22Rv1 (cell line): ENCODE measurements around the gene ASF1B.

Source experiments
- H3K27ac ChIP-seq: fragments of 450-650 bp; 2 replicates; pipeline ENCODE4 v1.5.1; 2017
- ZFX ChIP-seq: fragments of 450-650 bp; IDR thresholded peaks from 2 replicates; pipeline ENCODE4 v1.6.1; 2017; ENCODE audit warnings: antibody characterized with exemption, borderline replicate concordance
- TF ChIP-seq, protein P1 (sequence below): fragments of 450-650 bp; IDR thresholded peaks from 2 replicates; pipeline ENCODE4 v1.5.1; 2017; ENCODE audit warnings: mild to moderate bottlenecking

ASF1B gene

DNA sequence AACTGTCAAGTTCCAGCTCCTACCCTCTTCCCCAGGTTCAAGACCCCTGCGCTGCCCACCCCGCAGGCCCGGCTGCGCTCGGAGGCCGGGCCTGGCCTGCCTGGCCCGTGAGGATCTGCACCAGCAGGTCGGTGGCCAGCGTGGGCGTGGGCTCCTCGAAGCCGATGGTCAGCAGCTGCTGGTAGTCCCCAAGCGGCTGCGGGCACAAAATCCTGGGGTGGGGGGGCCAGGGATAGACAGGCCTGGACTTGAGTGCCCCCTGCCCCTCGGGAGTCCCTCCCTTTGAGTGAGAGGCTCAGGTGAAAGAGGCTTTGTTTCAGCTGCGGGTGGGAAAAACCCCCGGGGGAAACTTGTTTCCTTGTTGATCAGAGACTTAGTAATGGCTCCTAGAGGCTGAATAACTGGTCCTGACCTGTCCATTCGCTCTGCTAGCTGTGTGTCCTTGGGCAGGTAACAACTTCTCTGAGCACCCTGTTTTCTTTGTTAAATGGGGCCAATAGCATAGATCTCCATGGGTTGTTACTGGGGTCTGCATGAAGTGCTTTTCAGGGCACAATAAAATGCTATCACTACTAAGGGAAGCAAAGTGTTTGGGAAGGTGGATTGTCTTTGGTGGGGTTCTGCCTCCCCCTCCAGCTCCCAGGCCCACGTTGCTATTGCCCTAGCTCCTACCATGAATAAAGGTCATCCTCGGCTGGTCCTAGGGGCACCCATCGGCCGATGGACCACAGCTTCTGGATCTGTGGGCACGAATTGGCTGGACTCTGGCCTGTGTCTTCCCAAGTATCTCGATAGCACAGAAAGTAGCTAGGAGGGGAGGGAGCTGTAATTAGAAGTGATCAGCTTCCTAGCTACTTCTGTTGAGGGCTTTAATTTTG is 54.4 kb downstream of the ASF1B start:
- H3K27ac ChIP-seq = peak overlapping the region; percentile 83
- no peak for TF ChIP-seq ZFX
- TF ChIP-seq, protein P1, sequence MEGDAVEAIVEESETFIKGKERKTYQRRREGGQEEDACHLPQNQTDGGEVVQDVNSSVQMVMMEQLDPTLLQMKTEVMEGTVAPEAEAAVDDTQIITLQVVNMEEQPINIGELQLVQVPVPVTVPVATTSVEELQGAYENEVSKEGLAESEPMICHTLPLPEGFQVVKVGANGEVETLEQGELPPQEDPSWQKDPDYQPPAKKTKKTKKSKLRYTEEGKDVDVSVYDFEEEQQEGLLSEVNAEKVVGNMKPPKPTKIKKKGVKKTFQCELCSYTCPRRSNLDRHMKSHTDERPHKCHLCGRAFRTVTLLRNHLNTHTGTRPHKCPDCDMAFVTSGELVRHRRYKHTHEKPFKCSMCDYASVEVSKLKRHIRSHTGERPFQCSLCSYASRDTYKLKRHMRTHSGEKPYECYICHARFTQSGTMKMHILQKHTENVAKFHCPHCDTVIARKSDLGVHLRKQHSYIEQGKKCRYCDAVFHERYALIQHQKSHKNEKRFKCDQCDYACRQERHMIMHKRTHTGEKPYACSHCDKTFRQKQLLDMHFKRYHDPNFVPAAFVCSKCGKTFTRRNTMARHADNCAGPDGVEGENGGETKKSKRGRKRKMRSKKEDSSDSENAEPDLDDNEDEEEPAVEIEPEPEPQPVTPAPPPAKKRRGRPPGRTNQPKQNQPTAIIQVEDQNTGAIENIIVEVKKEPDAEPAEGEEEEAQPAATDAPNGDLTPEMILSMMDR = no peak

DNA sequence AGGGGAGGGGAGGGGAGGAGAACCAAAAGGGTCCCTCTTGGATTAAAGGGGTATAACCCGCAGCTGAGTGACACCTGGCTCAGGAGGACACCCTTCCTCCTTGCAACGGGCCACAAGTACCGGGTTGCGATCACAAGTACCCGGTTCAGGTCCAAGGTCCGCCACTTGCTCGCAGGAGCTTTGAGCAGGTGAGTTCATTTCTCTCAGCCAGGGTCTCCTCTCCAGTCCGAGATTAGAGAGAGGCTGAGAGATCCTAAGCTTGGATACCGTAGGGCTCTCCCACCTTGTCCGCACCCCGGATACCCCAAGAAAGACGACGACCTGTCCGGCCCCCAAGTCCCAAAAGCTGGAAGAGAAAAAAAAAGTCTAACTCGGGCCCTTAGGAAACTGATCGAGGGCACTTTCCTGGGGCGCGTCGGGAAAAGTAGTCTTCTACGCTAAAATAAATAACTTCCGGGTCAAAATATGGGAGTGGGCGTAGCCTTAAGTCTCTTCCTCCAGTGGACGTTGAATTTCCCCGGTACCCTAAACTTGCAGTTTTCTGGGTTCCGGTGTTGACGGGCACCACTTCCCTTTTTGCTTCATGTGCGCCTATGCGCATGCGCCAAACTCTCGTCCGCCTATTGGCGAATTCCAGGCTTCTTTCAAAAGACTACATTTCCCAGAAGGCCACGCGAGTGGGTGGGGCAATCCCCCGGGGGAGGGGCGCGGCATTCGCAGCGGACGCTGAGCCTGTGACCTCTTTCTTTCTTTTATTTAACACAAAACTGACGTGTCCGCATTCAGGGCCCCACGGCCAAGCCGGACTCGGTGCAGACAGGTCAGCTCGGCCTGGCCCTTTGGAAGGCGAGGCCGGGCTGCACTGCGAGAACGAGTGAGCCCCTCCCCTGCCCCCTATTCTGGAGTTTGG is 55.2 kb downstream of the ASF1B start:
- H3K27ac ChIP-seq = peak overlapping the region; percentile 83
- TF ChIP-seq, protein P1 = no peak
- TF ChIP-seq ZFX = no peak

DNA sequence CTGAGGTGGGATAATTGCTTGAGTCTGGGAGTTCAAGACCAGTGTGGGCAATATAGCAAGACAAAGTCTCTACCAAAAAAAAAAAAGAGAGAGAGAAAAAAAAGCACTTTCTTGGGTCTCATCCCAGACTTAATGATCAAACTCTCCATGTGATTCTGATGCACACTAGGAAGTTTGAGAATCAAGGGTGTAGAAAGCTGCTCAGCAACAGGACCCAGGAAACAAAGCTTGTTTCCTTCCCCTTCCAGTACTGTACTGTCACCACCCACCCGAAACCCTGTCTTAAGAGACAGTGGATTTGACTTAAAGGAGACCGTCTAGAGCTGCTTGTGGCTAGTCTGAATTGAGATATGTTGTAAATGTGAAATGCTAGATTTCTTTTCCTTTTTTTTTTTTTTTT is 58.0 kb downstream of the ASF1B start:
- no peak for TF ChIP-seq ZFX
- TF ChIP-seq, protein P1 = no peak
- H3K27ac ChIP-seq = no peak overlapping the region

DNA sequence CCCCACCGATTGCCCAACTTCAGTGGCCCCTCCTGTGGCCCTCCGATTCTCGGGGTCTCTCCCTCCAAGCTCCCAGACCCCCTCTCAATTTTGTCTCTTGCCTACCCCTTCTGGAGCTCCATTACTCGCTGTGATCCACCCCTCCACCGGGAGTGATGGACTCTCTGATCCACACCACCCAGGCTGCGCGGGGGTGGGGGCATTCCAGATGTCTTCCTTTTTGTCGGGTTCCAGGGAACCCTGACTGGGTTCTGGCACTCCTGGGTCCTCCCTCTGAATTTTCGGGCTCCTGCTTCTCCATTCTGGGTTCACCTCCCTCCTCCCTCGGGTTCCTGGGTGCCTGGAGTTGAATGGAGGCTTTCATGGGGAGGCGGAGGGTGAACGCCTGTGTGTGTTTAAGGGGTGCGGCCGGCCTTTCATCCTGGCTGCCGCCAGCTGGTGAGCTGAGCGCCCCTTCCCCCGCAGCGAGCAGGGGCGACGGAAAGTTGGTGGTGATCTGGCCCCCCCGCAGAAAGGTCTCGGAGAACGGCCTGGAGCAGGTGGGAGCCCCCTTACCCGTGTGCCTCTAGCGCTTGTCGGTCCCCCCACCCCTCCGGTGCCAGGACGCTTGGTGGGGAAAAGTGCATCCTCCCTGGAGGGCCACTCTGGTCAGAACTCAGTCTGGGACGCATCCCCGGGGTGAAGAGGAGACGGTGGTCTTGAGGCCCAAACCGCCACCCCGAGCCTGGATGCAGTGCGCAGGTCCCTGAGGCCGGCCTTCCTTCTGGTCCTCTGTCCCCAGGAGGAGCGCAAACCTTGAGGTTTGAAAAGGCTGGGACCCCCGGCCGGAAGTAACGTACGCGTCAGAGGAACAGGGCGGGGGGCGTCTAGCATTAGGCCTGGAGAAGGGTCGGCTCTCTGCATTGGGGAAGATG is 62.2 kb downstream of the ASF1B start:
- H3K27ac ChIP-seq = peak overlapping the region; percentile 90
- TF ChIP-seq, protein P1 = no peak
- TF ChIP-seq ZFX = no peak

DNA sequence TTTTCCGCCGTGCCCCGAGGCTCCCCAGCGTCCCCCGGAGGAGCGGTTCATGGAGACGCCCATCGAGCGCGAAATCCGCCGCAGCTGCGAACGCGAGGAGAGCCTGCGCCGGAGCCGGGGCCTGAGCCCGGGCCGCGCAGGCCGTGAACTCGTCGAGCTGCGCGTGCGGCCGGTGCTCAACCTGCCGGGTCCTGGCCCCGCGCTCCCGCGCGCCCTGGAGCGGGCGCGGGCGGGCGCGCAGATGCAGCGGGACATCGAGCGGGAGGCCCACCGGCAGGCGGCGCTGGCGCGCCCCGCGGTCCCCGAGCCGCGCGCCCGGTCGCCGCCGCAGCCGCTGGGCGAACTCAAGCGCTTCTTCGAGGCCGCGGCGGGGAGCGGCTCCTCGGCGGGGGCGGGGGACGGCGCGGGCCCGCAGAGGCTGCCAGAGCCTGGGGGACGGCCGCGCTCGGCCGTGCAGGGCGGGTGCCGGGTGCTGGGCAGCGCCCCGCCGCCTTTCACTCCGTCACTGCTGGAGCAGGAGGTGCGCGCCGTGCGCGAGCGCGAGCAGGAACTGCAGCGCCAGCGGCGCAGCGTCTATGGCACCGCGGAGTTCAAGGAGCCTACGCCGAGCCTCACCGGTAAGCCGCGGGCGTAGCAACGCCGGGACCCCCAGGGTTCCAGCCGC is 63.0 kb downstream of the ASF1B start:
- no peak for TF ChIP-seq ZFX
- TF ChIP-seq, protein P1 = peak; percentile 98
- H3K27ac ChIP-seq = peak overlapping the region; percentile 90

DNA sequence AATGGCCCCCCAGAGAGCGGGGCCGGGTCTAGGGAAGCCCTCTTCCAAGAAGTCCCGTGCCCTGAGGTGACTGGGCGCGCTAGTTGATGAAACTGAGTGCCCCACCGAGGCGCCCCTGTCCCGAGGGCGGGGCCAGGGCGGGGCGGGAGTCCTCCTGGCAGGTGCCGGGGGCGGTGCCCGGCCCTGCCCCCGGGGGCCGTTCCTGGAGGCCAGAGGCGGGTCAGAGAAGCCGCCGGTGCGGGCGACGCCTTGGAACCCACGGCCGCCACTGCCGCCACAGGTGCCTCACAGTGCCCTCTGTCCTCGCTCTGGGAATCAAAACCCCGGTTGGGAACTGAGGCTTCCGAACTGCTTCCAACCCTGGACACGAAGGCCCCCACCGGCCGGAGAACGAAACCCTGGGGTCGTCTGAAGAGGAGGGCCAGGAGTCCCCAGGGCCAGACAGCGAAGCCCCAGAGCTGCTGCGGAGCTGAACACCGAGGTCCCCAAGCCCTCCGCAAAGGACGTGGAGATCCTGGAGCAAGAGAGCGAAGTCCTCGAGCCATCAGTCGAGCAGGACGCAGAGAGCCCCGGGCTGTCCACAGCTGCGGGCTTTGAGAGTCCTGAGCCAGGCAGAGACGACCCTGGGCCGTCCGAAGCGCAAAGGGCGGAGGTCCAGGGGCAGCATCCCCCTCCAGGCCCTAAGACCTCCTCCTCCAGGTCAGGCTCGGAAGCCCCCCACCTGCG is 63.7 kb downstream of the ASF1B start, which contains the start of gene MISP3:
MISP3 (plus strand) TSS at position 252 of the 726 bp plus-strand sequence. CDS start 524 bp downstream, outside the sequence.
- TF ChIP-seq, protein P1 = no peak
- no peak for TF ChIP-seq ZFX
- H3K27ac ChIP-seq = peak within 1 kb of the TSS; percentile 90
